GM18499 (cell line): Measurements from ENCODE around the gene LIPE.

ENCODE experiments used
- ATAC-seq: cut with Tn5 transposase; IDR thresholded peaks from one replicate; pipeline ENCODE4 v1.9.1; 2021; ENCODE audit warnings: moderate number of reproducible peaks; ENCODE audit not compliant: insufficient read depth, unreplicated experiment

The LIPE gene

DNA sequence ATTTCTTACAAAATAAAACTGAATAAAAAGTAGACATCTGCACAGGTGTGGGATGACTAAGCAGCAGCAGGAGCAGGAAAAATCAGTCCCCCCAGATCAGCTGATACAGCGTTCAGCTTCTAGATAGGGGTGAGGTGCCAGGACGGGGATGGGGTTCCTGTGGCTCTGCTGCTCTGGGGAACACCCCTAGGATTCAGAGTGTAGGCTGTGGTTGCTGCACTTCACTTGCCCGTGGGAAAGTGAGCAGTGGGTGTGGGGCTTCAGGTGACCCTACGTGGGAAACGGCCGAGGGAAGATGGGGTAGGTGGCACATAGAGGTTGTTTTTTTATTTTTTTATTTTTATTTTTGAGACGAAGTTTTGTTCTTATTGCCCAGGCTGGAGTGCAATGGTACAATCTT lies 18.8 kb upstream of the LIPE start:
- no peak for ATAC-seq

DNA sequence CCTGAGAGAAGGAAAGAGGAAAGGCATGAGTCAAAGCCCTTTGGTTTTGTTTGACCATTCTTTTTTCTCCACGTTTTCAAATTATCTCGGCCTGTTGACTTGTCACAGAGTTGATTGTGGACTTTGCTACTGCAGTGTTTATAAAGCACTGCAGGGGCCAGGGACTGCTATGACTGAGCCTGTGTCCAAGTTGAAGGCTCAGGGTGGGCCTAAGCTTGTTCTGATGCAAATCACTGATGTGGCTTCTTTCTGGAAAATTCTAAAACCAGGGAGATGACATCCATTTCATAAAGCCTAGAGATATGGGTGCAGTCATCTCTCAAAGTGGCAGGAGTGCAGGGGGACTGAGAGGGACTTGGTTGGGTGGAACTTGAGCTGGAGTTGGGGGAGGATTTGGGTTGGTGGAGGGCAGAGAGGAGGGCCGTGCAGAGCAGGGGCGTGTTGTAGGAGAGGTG lies 16.8 kb upstream of the LIPE start:
- no peak for ATAC-seq

DNA sequence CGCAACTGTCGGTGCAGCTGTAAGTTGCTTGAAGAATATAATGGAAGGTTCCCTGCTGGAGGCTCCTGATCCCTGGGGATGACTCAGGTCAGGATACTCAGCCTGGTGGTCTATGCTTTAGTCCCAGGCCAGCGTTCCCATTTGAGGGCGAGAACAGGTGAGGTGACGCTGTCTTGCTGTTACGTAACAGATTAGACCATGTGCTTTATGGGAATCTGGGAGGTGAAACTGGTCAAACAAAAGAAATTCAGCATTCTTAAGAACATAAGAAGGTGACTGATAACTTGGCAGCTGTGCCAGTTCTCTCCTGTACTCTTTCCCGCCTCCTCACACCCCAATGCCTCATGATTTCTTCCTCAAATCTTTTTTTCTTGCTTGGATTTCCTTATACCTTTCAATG lies 15.6 kb upstream of the LIPE start, which contains the start of gene CXCL17:
CXCL17 (minus strand) TSS at position 114 of the 400 bp plus-strand sequence. CDS start 114 bp downstream, outside the sequence.
- ATAC-seq, result no peak

DNA sequence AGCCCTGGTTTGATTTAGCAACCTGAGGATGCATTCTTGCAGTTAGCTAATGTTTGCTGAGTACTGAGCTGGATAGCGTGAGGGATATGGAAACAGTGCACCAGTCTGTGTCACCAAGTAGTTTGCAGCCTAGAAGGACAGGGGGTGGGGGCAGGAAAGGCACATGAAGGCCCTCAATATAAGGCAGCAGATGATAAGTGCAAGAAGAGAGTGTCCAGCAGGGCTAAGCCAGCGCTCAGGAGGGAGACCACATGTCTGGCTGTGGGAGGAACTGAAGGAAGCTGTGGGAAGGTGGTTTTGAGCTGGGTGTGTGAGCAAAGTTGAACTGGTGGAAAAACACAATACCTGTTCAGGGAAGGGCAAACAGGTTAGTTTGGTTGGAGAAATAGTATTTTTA lies 13.9 kb upstream of the LIPE start:
- ATAC-seq, result no peak

DNA sequence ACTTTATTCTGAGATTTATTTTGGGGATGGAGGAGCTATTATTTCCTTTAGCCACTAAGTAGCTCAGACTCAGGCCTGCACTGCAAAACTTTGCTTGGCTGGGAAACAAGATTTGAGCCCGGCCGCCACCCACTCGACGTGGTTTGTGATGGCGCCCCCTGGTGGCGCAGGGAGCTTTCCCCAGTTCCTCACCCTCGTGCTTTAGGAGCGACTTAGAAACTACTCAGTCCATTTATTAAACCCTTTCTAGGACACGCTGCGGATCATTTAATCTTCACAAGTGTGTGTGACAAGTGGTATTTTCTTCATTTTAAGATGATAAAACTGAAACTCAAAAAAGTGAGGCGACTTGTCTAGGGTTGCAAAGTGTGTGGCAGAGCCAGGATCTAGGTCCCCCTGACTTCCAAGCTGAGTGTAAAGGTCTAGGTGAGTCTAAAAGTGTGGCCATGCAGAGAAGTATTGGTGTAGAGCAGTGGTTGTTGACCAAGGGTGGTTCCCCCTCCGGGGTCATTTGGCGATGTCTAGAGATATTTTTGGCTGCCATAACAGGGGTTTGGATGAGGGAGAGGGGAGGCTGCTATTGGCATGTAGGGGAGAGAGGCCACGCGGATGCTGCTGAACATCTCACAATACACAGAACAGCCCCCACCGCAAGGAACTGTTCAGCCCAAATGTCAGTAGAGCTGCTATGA lies 13.3 kb upstream of the LIPE start:
- ATAC-seq, result no peak

DNA sequence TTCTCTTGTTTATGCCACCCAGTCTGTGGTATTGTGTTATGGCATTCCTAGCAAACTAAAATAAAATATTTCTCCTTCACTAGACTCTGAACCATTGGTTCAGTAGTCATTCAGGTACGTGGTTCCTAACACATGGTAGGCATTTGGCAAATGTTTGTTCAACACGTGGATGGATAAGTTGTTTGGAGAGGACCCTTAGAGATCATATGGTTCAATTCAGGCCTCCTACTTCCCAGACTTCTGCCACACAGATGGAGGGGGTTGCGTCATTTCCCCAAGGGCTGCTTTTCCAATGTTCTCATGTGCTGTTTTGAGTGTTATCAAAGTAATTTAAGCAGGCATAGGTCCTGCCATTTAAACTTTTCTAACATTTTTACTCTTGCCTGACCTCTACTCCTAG lies 8.8 kb upstream of the LIPE start:
- ATAC-seq, result no peak

DNA sequence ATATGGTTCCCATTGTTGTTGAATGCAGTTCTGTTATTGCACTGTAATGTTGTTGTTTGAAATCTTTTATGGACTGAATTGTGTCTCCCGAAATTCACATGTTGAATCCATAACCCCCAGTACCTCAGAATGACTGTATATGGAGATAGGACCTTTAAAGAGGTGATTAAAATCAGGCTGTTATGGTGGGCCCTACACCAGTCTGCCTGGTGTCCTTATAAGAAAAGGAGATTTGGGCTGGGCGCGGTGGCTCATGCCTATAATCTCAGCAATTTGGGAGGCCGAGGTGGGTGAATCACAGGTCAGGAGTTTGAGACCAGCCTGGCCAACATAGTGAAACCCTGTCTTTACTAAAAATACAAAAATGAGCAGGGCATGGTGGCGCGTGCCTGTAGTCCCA lies 8.1 kb upstream of the LIPE start:
- ATAC-seq, result no peak

DNA sequence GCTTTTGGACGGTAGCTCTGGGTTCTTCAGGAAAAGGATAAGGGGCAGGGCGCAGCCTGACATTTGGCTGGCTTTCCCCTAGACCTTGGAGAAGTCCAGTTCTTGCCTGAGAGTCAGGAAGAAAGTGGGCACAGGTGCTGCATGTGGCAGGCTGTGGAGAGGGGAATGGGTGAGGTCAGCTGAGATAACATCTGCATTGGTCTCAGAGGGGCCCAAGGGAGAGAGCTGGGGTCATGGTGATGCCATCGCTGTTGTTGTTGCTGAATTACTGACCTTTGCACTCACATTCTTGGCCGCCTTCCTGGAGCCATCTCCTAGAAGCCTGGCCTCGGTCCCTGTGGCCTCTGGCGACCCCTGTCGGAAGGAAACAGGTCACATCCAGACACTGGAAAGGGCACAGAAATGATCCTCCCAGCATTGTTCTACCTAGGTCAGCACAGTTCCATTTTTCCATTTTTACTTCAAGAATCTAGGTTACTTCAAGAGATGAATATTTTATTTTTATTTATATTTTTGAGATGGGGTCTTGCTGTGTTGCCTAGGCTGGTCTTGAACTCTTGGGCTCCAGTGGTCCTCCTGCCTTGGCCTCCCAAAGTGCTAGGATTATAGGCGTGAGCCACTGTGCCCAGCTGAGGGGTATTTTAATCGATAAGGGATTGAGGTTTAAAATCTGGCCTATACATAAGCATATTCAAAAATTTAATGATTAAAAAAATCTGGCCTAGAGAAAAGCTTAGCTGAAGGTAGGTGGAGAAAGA lies 6.5 kb upstream of the LIPE start:
- no peak for ATAC-seq

DNA sequence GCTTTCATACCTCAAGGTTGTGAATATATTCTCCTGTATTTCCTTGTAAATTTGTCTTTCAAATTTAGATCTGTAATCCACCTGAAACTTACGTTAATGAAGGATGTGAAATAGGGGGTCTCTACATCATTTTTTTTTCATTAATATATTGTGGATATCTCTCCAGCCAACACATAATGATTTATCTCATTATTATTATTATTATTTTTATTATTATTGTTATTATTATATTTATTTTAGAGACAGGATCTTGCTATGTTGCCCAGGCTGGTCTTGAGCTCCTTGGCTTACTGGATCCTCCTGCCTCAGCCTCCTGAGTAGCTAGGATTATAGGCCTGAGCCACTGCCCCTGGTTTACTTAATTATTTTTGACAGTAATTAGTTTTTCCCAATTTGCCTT lies 4.3 kb upstream of the LIPE start:
- ATAC-seq, result no peak

DNA sequence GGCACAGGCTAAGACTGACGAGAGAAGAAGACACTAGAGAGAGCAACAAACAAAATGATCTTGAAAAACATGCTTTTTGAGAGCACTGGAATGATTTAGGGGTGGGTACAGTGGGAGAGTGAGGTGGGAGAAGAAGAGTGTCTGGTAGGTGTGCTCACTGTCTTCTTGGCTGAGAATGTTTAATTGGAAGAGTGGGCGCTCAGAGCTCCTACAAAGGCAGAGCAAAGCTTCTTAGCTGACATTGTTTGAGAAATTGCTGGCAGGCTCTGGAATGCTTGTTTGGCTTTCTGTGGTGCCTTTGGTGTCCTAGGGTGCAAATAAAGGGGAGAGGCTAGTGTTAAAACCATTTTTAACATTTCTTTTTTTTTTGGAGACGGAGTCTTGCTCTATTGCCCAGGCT lies 1.5 kb upstream of the LIPE start:
- no peak for ATAC-seq

DNA sequence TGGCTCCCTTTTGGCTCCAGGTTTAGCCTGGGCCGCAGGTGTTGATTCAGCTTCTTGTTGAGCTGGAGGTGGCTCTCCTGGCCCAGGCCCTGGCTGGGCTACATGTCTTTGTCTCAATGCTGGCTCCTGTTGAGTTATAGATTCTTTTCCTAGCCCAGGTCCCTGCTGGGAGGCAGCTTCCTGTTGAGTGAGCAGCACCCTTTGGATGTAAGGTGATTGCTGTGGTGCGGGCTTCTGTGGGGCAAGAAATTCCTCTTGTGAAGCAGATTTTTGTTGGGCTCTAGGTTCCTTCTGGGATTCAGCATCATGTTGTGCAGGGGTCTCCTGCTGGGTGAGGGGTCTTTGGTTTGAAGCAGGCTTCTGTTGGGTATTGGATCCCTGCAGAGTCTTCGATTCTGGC lies 545 bp downstream of the LIPE start:
- ATAC-seq, result no peak

DNA sequence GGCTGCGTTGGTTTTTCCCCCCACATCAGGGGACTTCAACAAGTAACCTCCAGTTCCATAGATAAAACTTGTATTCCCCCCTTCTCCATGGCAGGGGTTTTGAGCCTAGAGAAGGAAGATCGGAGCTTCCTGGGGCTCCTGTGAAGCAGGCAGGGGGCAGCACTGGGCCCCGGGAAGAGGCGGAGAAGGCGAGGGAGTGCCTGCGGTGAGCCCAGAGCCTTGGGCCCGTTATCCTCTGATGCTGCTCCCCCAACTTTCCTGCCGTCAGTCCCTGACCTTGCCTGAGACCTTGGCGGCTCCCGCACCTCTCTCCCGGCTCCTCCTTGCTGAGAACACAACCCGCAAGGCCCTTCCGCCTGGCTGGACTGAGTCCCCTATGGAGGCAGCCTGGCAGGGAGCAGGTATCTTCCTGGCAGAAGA lies 2.5 kb downstream of the LIPE start:
- no peak for ATAC-seq

DNA sequence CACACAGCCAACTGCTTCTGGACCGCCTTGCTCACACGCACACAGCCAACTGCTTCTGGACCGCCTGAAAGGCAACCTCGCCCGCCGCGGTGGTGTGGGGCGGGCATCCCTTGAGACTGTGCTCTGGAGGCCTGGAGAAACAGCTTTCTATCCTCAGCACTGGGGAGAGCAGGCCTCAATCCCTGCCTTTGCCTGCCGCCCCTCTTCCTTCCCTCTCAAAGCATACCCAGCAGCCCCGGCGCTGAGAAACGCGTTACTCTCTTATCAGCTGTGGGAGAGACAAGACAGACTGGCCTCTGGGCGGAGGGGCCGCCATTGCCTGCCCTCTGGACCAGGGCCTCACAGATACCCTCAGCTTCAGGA lies 2.9 kb downstream of the LIPE start:
- ATAC-seq, result no peak

DNA sequence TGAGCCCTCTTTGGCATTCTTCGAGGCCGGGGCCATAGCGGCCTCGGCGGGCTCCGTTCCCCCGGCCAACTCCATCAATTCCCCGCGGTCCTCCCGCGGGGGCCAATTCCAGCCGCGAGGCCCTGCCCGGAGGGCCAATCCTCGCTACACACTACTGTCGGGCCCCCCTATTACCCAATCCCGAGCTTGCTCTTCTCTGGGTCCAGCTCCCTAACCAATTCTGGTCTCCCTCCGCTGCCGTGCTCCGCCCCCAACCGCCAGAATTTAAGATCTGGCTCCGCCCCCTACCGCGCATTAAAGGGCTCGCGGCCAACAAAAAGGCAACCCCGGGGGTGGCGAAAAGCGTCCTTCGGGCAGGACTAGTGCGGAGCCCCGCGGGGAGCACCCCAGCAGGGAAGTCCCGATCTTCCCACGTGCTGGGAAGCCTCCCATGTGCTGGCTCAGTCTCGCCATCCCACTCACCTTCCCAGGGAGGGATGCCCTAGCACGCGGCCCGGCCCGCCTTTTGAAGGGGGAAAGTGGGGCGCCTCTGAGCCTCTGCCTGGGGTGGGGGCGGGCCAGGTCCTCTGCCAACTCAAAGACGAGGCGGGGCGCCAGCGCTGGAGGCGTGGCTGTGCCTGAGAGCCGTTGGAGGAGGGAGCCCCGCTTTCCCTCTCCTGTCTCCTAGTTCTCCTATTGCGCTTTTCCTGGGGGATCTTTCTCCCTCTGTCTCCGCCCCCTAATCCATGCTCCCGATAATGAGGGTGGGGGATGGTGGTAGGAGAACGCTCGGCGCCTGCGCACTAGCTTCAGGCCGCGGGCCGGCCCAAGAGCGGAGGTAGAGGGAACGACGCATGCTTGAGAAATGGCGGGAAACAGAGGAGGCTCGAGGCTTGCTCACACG lies 3.5 kb downstream of the LIPE start:
- peak; percentile 52 for ATAC-seq

DNA sequence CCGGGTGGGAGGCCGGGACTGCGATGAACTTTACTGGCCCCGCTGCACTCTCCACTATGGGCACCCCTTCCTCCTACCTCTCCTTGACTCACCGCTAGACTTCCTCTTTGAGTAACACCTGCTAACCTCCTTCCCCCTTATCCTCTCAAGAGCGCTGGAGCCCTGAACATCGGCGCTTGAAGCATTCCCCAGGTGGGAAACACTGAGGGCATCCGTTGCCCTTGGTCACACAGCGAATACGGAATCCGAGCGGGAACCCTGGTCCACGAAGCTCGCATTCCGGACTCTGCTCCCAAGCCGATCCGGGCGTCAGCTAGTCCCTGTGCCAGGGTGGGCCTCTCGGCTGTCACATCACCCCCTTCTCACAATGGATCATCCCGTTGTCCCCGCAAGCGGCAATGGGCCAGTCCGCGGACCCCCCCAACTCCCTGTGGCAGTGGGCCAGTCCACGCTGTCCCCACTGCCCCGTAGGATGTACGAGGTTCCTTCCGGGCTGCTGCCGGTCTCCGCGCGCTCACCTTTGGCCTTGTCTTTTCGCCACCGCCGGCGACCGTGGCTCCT lies 4.2 kb downstream of the LIPE start:
- ATAC-seq, result no peak

DNA sequence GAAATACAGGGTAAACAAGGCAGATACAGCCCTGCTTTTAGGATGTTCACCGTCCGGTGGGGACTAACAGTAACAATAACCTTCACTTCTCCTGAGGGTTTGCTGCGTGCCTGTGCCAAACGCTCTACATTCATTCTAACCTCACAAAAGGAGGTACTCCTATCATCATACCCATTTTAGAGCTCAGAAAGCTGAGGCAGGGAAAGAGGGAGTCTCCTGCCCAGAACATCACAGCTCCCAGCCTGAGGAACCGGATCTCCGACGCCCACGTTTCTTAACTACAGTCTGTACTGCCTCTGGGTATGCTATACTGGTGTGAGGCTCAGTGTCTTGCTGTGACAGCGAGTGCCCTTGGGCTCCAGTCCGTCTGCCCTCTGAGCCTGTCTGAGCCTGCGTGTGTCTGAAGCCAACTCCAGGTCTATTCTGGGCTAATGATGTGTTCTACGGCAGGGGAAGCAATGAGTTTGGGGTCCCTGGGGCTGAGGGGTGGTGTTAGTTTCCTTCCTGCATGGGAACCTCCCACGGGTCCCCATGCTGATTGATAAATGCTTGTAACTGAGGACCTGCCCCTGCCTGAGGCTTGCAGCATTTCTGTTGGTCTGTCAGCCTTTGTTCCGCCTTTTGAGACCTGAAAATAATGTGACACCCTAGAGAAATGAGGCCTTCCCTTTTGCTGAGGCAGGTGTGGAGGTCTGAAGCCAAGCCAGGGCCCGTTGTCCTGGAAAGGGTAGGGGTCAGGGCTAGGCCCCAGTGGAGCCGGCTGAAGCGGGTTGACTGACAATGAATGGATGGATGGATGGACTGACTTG lies 4.9 kb downstream of the LIPE start:
- no peak for ATAC-seq

DNA sequence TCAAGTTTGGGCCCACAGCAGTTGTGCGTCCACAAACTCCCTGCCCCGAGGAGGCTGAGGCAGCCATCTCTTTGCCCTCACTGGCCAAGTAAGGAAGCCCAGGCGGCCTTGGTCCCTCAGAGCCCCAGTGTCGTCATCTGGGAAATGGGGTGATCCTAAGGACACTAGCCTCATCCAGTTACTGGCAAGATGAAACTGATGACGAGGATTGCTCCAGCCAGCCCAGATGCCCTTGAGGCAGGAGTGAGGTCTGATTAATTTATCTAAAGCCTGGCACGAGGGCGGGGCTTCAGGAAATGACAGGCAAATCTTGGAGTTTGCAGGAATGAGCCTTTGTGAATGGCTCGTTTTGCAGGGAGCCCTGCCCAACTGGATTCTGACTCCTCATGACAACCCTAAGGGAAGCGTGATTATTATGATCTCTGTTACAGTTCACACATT lies 5.6 kb downstream of the LIPE start:
- ATAC-seq, result no peak

DNA sequence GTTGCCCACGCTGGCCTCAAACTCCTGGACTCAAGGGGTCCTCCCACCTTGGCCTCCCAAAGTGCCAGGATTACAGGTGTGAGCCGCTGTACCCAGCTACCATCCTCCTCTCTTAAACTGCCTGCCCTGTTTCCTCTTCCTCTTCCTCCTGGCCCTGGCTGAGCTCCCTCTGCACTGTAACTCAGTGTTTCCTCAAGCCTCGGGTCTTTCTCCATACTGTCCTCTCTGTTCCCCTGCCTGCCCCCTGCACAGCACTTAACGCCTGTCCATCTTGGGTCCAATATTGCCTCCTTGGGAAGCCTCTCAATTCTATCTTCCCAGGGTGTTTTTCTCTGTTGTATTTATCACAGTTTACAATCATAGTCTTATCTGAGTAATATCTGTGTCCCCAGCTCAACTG lies 6.1 kb downstream of the LIPE start:
- no peak for ATAC-seq

DNA sequence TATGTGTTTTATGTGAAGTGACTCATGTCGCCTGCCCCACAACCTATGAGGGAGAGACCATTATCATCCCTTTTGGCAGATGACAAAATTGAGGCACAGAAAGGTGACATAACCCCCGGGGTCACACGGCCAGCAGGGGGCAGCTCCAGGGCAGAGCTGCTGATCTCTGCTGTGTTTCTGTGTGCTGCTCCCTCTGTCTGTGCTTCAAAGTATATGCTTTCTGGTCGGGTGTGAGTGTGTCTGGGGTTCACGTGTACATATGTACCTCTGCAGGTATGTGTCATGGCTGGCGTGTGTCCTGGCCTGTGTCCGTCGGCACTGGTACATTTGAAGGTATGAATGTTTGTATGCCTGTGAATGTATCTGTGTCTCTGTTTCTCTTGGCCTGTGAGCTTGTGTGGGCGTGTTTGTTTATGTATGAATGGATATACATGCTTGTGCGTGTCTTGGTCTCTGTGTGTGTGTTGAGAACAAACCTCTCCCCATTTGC lies 7.1 kb downstream of the LIPE start:
- no peak for ATAC-seq

DNA sequence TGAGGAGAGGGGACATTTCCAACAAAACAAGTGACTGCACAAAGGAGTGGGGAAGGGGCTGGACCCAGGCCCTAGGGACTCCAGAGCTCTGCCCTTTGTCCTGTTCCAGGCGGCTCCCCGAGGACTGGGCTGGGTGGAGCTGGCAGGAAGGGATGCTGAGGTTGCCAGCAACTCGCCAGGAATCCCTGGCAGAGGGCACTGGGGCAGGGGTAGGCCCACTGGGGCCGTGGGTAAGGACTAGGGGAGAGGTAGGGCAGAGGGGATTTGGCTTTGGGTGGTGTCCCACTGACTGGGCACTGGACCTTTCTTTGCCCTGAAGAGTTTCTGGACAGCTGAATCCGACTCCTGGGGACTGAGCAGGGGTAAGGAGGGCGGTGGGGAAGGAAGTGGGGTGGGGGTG lies 7.9 kb downstream of the LIPE start:
- no peak for ATAC-seq
